NCI-H1436 (cell line): ENCODE measurements around the gene CKB.
"Not testable (repeated sequence)": the region's sequence is repeated elsewhere in the genome, so short reads cannot be mapped to it uniquely, and the experiment has no call there.

ENCODE experiments used
- DNase-seq: peaks from one replicate; lab custom pipeline; 2025; lab: John Stamatoyannopoulos, UW

CKB gene

DNA sequence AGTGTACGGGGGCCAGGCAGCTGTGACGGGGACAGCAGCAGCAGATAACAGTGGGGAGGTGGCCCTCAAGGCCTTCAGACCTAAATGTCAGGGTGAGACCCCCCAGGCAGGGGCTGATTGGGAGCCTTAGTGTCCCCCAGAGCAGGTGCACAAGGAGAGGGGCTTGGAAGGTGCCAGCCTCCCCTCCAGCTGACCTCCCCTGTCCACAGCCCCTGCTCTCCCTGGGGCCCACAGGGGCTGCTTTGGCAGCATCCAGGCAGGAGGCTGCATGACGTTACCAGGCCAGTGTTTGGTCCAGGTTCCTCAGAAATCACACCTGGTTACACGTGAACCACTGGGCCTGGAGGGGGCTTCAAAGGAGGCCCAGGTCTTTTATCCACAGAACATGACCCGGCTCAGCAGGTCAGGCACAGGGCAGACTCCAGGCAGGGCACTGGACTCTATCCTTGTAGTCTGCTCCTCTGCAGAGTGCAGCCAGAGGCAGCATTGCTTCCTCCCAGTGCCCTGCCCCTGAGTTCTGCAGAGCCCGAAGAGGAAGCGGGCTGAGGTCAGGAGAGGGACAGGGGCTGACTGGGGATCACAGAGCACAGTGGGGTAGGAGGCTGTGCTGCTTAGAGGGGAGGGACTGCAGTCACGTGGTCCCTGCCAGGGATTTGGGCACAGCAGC, 3.8 kb upstream of the CKB start:
- no peak for DNase-seq

DNA sequence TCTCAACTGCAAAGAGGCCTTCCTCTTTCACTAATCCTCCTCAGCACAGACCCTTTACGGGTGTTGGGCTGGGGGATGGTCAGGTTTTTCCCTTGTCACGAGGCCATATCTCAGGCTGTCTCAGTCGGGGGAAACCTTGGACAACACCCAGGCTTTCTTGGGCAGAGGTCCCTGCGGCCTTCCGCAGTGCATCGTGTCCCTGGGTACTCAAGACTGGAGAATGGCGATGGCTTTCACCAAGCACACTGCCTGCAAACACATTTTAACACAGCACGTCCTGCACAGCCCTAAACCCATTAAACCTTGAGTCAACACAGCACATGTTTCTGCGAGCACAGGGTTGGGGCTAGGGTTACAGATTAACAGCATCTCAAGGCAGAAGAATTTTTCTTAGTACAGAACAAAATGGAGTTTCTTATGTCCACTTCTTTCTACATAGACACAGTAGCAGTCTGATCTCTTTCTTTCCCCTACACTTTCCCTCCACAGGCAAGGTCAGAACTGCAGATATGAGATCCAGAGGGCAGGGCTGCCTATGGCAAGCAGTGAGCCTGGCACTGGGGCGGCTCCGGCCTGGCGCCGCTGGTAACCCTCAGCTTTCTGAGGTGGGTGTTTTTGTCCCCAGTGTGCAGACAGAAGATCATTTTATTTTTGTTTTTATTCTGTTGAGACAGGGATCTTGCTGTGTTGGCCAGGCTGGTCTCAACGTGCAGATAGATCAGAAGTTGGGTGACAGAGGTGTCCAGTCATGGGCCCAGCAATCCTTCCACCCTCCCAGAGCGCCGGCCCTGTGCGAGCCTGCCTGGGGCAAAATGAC, 3.0 kb upstream of the CKB start:
- DNase-seq = not testable (repeated sequence)

DNA sequence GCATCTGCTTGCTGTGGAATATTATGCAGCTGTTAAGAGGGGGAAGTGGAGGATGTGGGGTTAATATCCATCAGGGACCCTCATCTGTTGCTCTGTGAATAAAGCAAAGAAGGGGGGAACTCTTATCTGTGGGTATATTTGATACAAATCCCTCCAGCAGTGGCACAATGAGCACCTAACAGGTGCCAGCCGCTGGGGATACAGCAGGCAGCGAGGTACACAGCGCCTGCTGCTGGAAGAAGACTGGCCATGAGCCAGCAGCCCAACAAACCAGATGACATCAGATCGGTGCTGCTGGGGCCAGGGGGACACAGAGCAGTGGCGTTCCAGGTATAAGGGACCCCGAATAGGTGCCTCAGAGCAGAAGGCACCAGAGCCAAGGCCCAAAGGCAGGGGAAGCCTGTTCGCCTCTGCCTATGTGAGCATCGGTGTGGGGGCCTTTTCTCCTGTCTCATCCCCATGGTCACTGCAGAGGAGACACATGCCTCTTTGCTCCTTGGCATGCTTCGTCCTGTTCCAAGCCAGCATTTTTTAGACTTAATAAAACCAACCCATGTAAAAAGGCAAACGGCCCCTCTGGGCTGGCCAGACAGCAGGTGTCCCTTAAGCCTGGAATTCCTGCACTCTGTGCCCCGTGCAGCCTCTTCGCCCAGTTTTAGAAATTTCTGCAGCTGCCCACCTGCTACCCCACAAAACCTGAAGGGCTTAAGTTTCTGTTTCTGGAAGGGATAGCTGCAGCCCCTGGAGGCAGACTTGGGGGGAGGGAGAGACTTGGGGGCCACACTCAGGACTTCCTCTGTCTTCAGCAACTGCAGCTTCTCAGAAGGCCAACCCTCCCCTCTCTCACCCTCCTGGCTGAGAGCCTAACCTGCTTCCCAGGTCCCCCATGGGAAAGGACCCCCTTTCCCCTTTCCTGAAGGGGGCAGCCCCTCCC, 1.6 kb upstream of the CKB start:
- no peak for DNase-seq

DNA sequence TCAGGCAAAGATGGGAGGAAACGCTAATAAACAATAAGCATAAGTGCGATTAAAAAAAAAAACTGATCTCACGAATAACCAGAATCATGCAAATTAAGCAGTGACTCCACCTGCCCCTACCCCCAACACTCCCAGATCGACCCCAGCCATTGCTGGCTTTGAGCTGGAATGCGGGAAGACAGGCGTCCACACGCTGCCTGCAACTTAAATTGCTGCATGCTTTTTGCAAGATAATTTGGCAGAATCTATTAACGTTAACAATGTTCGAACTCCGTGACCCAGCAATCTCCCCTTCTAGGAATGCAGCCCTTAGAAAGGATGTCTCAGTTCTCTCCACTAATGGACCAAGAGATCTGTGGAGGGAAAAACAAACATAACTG, 935 bp upstream of the CKB start:
- no peak for DNase-seq

DNA sequence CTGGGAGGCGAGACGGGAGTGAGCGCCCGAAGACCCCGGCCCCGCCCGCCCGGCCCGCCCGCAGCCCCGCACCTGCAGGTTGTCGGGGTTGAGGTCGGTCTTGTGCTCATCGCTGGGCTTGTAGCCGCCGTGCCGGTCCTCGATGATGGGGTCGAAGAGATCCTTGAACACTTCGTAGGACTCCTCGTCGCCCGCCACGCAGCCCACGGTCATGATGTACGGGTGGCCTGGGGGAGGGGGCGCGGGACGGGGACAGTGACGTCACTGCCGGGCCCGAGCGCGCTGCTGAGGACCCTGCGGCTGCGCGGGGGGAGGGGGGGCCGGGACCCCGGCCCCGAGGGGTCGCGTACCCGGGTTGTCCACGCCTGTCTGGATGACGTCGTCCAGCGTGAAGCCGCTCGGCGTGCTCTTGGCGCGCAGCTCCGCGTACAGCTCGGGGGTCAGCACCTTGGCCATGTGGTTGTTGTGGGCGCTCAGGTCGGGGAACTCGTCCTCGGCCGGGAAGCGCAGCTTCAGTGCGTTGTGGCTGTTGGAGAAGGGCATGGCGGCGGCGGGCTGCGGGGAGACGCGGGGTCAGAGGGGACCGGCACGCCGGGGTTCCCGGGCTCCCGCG, 573 bp downstream of the CKB start:
- no peak for DNase-seq

DNA sequence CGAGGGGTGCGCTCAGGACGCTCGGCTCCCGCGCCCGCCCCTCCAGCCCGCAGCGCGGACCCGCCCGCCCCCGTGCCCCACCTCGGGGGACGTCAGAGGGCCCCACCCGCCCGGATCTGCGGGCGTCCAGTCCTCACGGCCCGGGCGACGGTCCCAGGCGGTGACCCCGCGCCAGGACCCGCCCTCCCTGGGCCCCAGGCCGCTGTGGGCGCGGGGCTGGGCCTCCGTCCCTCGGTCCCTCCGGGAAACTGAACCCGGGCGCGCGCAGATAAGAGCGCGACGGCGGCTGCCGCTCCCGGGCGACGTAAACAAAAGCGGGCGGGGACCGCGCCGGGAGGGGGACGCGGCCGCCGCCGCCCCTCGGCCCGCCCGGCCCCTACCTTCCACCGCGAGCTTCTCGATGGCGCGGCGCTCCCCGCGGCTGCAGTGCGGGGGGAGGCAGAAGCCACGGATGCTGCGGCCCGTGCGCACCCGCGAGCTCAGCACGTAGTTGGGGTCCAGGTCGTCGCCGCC, 1.1 kb downstream of the CKB start:
- peak; percentile 17 for DNase-seq

DNA sequence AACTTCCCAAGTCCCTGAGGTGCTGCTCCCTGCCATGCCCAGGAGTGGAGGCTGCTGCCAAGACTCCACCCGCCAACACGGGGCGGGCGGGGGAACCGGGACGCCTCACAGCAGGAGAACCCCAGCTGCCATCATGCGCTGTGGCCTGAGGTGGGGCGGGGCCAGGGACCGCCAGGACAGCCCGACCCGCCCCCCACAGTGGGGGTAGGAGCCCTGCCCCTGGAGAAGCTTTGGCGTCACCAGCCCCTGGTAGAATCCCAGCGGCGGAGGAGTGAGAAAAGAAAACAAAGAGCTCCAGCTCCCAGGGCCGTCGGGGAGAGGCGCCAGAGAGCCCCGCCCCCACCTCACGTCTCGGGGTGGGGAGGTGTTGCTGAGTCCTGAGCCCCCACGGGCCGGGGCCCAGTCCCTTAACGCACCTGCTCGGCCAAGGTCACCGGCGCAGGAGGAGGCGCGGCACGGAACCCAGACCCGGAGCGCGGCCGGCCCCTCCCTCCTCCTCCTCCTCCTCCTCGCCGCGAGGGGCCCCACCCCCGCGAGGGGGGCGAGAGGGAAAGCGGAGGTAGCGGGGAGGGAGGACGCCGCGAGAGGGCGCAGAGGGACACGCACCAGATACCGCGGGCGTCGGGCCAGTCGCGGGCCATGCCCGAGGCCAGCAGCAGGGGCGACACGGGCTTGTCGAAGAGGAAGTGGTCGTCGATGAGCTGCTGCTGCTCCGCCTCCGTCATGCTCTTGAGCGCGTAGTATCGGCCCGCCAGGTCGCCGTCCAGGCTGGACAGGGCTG, 1.8 kb downstream of the CKB start:
- peak; percentile 67 for DNase-seq

DNA sequence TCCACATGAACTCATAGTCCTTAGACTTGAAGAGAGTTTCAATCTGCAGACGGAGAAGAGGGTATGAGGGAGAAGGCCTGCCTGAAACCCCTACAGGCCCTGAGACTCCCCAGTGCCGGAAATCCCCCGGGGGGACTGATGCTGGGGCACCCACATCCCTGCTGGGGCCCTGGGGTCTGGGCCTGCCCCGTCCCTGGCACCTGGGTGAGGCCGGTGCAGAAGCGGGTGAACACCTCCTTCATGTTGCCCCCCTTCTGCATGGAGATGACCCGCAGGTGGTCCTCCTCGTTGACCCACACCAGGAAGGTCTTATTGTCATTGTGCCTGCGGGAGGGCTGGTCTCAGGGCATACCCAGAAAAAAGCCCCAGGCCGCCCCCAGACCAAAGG, 2.4 kb downstream of the CKB start:
- DNase-seq = no peak

DNA sequence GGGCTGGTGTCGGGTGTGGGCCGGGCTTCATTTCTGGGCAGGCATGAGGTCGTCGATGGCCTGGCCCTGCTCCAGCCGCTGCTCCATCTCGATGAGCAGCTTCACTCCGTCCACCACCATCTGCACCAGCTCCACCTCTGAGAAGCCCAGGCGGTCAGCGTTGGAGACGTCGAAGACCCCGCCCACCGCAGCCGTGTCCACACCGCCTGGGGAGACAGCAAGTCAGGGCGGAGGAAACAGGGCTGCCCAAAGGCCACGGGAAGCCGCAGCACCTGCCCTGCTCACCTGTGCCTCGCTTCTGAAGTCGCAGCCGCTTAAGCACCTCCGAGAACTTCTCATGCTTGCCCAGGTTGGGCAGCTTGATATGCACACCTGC, 2.8 kb downstream of the CKB start:
- no peak for DNase-seq

DNA sequence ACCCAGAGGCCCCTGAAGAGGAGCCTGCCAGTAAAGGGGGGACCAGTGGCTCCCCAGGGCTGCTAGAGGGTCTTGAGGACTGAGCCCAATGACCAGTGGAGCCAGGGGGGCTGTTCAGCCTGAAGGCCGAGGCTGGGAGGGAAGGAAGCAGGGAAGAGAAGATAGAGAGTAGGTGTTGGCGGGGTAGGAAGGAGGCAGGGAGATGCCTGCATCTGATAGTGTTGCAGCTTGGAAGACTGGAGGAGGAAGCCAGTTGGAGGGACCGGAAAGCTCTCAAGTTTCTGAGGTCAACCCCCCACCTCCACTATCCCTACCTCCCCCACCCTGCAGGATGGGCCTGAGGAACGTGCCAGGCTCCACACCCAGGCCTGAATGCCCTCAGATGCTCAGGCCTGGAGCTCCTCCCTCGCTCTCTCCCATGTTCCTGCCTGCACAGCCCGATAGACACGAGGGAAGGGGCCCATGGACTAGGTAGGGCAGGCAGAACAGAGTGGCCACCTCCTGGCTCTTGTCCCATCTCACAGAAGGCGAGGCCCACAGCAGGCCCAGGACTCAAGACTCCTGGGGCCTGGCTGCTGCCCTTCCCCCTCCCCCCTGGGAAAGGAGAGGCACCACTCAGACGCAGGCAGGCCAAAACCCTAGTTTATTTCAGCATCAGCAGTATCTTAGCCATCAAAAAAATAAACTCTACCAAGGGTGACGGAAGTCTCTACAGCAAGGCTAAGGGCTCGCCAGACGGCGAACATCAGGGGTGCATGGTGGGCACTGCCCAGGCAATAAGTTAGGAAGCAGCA, 3.4 kb downstream of the CKB start:
- no peak for DNase-seq

DNA sequence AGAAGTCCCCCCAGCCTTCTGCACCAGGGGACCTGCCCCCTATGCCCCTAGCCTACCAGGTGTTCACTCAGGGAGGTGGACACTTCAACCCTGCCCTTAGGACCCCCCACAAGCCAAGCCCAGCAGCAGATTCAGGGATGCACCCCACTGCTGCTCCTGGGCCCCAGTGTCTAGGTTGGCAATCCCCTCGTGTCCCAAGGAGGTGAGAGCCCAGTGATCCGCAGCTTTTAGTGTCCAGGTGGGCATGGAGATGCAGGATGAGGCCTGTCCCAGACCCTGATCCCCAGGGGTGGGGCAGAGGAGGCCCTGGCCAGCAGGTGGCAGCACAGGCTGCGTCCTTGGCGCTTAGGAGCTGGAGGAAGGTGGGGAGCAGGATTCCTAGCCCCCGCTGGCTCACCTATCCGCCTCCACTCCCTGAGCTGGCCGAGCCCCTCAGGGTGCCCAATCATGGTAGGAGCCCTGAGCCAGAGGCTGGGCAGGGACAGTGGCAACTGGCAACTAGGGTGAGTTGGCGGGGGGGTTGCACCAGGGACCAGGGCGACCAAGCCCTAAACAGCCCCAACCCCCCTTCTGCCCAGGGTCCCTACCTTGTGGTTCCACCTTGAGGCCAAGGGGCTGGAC, 4.1 kb downstream of the CKB start:
- peak; percentile 43 for DNase-seq

DNA sequence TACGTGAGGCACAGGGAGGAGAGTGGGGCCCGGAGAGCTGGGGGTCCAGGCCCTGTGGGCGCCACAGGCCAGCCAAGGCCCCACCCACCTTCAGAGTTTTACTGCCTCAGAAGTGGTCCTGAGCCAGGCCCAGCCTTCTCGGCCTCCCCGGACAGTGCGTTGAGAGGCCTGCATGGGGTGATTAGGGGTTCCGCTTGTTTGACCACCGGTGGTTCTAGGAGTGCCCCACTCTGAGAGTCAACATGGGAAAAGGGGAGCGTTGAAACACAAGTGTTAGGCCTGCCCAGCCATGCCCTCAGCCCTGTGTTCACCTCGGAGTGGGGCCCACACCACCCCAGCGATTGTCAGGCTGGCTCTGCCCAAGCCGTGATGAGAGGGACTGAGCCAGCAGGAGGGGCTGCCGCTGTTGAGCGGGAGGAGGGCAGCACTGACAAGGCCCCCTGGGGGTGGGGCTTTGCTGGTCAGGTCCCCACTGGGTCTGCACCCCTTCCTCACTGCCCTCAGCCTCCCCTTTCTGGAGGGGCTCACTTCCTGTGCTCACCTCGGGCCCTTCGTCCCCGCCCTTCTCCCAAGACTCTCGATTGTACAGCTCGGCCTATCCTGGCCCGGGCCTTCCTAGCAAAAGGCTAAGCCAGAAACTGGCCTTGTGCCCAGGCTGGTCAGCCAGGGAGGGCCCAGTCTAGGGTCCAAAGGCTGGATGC, 4.8 kb downstream of the CKB start:
- no peak for DNase-seq

DNA sequence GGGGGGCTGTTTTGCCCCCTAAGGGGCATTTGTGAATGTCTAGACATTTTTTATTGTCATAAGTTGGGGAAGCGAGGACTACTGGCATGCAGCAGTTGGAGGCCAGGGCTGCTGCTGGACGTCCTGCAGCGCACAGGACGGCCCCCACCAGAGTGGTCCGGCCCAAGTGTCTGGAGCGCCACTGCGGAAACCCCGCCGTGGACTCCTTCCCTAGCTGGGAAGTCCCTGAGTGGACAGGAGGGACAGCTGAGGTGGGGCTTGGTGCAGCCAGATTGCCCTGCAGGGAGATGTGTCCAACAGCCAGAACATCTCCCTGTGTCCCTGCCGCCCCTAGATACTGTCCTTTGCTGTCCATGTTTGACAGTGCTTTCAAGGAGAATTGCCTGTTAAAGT, 5.5 kb downstream of the CKB start:
- DNase-seq = no peak

DNA sequence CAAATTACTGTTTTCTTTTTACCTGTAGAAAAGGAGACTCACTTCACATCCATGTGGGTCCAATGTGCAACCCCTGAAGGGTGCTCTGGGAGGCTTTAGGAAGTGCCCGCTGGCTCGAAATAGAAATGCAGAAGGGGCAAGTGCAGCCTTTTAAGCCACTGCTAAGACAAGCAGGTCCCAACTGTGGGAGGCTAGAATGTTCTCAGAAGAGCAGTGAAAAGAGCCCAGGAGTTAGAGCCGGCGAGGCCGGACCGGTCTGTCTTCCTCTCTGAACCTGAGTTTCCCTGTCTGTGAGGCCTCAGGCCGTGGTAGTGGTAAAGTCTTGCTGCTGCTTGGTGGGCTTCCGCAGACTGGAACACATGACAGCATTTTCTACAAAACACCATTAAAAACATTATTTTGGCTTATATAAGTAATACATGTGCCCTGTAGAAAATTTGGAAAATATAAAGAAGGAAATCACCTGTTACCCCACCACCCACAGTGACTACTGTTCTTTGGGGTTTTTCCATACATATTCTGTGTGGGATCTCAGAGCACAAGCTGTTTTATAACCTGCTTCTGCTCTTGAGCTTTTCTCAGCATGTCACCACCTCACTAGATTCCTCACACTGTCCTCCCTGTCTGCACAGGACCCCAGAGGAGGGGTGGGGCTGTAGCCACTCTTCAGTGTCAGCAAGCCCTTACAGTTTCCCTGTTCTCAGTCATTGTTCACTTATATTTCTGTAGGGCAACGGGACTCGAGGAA, 6.0 kb downstream of the CKB start:
- no peak for DNase-seq

DNA sequence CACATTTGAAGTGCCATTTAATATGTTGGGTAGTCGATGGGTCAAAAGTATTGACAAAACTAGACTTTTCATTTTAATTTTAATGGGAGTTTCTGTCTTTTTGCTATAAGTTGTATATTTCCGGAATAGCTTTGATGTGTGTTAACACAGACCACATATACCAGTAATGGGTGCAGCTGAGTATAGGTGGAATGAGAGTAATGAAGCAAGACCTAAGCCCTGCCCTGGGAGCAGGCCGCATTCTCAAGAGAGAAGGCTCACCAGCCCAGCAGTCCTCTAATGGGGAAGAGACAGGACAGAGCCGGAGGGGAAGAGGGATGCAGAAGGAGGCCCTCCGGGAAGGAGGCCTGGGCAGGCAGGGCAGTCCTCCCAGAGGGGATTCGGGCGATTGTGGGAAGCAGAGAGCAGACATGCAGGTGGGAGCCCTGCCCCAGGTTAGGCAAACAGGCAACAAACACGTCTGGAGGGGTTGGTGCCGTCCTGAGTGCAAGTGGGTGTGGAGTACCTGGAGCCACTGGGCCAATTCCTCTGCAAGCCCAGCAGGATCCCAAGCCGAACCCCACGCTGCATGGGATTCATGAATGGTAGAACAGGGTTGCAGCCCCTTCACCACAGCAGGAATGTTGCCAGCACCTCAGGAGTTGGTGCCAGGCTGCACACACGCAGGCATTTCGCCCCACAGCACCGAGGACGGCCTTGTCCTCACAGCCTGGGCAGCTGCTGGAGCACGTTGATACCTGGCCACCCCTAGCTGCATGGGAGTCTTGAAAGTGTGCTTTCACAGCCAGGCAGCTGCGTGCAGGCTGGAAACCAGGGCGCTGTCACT, 7.8 kb downstream of the CKB start:
- no peak for DNase-seq

DNA sequence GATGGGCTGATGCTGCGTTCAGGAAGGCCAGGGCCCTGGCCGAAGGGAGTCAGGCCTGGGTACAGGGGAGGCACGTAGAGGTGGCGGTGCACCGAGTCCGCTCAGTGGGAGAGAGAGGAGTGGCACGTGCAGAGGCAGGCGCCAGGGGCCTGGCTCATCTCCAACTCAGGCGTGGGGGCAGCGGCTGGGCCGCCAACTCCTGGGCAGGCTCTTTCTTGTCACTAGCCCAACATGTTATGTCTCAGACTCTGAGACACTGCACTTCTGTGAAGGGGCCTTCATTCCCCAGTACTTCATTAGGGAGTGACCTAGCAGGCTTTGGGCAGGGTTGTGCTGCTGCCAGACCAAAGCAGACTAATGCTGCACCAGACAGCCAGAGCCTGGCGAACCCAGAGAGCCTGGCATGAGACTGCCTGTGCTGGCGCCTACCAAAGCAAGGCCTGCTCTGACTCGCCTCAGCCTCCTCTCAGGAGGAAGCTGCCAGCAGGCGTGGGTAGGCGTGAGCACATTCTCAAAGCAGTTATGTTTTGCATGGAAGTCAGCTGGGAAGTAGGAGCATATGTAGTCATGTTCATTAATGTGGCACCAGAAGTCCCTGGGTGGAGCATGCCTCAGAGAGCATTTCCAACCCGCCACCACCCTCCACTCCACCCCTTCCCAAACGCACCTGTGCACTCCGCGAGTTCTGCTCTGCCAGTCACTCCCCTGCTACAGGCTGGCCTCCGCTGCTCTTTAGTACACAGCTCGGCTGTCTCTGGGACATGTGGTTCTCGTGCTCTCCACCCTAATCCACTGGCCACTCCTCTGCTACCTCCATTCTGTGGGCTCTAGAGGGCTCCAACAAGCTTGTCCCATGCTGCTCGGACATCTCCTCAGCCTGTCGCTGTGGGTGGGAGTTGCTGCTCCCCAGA, 9.7 kb downstream of the CKB start:
- peak; percentile 52 for DNase-seq

DNA sequence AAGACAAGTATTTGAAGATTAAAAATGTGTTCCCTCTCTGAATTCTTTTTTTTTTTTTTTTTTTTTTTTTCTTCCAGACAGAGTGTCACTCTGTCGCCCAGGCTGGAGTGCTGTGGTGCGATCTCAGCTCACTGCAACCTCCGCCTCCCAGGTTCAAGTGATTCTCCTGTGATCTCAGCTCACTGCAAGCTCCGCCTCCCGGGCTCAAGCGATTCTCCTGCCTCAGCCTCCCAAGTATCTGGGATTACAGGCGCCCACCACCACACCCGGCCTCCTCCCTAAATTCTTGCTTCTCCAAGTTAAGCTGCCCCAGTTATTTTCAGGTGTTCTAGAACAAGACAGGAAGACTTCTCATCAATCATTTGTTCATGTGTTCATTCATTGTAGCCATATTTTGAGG, 10.4 kb downstream of the CKB start:
- not testable (repeated sequence) for DNase-seq
